Measurements from ENCODE around the gene KCNK5.

The KCNK5 gene

GRCh38 chr6:39209360-39209811 is 19.9 kb downstream of the KCNK5 start:
- H3K27me3 ChIP-seq: no peaks in the 10 kb centered on the region
- H3K9ac ChIP-seq: no peak overlapping the region
- H3K4me3 ChIP-seq: no peak overlapping the region
- H3K4me1 ChIP-seq: peaks cover 25% of the 10 kb centered on the region
- no peaks in the 10 kb centered on the region for H3K36me3 ChIP-seq
- no peaks in the 10 kb centered on the region for H4K20me1 ChIP-seq
- no peak overlapping the region for H3K27ac ChIP-seq
- TF ChIP-seq Cebpa-rat (IDR thresholded peaks at IDR 0.05): no peak
- peak overlapping the region; percentile 60 for H3K4me2 ChIP-seq
- no peaks in the 10 kb centered on the region for H3K9me3 ChIP-seq

GRCh38 chr6:39208223-39208739 is 21.0 kb downstream of the KCNK5 start:
- H3K4me2 ChIP-seq: no peak overlapping the region
- H3K9me3 ChIP-seq: no peaks in the 10 kb centered on the region
- H3K27ac ChIP-seq: no peak overlapping the region
- peaks cover 25% of the 10 kb centered on the region for H3K4me1 ChIP-seq
- H4K20me1 ChIP-seq: no peaks in the 10 kb centered on the region
- no peak overlapping the region for H3K9ac ChIP-seq
- H3K4me3 ChIP-seq: no peak overlapping the region
- no peaks in the 10 kb centered on the region for H3K27me3 ChIP-seq
- TF ChIP-seq Cebpa-rat (IDR thresholded peaks at IDR 0.05): no peak
- H3K36me3 ChIP-seq: no peaks in the 10 kb centered on the region

DNA sequence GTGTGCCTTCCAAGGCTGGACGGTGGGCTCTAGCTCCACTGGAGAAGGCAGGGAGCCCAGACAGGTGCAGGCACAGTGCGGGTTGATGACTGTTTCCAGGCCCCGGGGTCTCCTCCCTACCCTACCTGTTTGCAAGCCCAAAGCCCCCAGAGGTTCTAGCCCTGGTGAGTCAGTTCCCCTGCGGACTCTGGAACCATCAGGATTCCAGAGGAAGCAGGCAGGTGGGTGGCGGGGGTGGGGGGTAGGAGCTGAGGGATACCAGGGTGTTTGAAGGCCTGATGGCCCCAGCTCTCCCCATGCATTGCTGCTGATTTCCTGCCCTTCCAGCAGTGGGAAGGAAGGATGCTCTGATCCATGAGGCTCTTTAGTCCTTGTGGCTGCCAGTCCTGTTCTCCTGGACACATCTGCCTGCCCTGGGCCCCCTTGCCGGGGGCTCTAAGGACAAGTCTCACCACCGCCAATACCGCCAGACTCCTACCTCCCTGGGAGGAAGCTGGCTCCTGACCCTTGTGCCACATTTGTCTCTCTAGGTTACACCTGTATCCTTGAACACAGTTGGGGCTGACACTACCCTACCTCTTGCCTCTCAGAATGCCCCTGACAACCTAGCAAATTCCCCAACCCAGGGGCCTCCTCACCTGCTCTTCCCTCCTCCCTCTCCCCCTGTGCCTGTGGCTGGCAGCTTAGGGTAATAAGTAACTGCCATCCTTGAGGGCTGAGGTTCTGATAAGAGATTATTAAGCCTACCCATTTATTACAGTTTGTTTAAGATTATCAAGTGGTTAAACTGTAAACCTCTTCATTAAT is 21.7 kb downstream of the KCNK5 start:
- Histone ChIP-seq H3K9ac (no peak overlapping the region), H3K27me3 (no peaks in the 10 kb centered on the region), H3K4me1 (peaks cover 25% of the 10 kb centered on the region), H3K36me3 (no peaks in the 10 kb centered on the region), H3K27ac (no peak overlapping the region), H4K20me1 (no peaks in the 10 kb centered on the region), H3K9me3 (no peaks in the 10 kb centered on the region), H3K4me3 (no peak overlapping the region), H3K4me2 (no peak overlapping the region)
- TF ChIP-seq Cebpa-rat (IDR thresholded peaks at IDR 0.05): no peak

DNA sequence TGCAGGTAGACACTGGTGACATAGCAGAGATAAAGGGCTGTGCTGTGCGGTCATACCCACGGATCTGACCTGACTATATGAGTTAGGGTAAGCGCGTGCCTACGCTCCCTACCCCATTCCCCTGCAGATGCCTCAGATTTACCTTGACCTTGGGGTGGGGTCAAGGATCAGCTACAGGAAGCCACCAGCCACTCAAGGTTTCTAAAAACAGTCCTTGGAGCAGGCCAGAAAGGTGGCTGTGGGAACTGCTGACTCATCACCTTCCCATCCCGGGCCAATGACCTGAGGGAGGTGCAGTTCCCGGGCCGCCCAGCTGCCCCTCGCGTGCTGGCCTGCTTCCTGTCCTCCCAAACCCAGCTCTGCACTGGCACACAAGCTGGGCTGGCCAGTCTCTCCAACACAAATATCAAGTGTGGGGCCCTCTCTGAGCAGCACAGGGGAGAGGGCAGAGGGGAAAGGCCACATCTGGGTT is 23.0 kb downstream of the KCNK5 start:
- no peak overlapping the region for H3K4me2 ChIP-seq
- H3K9ac ChIP-seq: no peak overlapping the region
- no peaks in the 10 kb centered on the region for H3K27me3 ChIP-seq
- no peaks in the 10 kb centered on the region for H3K36me3 ChIP-seq
- no peaks in the 10 kb centered on the region for H4K20me1 ChIP-seq
- no peaks in the 10 kb centered on the region for H3K9me3 ChIP-seq
- H3K4me3 ChIP-seq: no peak overlapping the region
- peaks cover 24% of the 10 kb centered on the region for H3K4me1 ChIP-seq
- no peak overlapping the region for H3K27ac ChIP-seq
- TF ChIP-seq Cebpa-rat (IDR thresholded peaks at IDR 0.05): no peak

DNA sequence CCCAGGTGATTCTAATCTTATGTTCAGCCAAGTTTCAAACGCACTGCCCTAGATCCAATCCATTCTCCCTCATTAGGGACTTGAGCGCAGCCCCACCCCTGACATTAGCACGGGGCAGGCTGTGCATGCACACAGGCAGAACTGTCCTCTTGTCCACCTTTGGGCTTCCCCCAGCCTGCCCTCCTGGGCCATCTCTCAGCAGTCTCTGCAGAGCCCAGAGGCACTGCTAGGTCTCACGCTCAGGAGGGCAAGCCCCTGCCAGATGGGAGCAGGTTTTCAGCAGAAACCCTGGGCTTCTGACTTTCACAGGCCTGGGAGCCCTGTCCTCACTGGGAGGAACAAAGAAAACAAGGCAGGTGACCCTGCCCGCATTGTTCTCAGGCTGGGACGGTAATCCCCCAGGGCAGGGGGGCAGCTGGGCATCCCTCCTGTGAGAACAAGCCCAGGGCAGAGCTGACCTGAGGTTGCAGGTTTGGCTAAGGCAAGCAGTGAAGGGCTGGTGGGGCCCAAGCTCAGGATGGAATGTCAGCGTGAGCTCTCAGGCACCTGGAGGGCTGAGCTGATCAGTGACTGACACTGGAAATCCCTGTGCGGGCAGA is 24.5 kb downstream of the KCNK5 start:
- H3K27ac ChIP-seq: no peak overlapping the region
- no peaks in the 10 kb centered on the region for H3K9me3 ChIP-seq
- H3K4me3 ChIP-seq: no peak overlapping the region
- H3K9ac ChIP-seq: no peak overlapping the region
- TF ChIP-seq Cebpa-rat (IDR thresholded peaks at IDR 0.05): no peak
- no peaks in the 10 kb centered on the region for H3K36me3 ChIP-seq
- peaks cover 9% of the 10 kb centered on the region for H3K4me1 ChIP-seq
- no peak overlapping the region for H3K4me2 ChIP-seq
- H3K27me3 ChIP-seq: no peaks in the 10 kb centered on the region
- H4K20me1 ChIP-seq: no peaks in the 10 kb centered on the region

GRCh38 chr6:39204160-39204495 is 25.1 kb downstream of the KCNK5 start:
- no peak overlapping the region for H3K4me2 ChIP-seq

DNA sequence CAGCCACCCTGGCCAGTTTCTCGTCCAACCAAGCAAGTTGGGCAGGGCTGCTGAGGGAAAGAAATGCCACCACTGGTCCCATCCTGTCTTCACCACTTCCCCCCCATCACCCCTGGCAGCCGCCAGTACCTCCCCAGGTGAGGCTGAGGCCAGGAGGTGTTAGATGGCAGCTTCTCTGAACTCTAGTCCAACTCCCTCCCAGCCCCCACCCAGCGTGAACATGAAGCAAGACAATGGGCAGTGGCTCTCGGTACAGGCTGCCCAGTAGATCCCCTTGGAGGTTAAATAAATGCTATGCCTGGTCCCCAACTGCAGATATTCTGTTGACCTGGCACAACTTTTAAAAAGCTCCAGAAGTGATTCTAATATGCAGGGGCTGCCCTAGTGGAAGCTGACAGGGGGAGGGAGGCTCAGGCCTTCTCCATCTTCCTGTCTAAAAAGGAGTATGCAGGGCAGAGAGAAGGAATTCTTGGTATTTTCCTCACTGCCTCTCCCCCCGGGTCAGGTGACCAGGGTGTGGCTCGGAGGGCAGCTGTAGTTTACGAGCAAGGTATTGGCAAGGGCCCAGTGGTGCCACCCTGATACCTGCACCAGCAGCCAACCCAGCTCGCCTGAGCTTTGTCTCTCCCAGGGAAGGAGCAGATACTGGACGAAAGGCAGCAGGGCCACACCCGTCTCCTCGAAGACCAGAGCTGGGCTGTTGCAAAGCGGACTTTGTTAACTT is 25.7 kb downstream of the KCNK5 start:
- TF ChIP-seq Cebpa-rat (IDR thresholded peaks at IDR 0.05): no peak
- H4K20me1 ChIP-seq: no peaks in the 10 kb centered on the region
- H3K9ac ChIP-seq: no peak overlapping the region
- H3K9me3 ChIP-seq: no peaks in the 10 kb centered on the region
- no peak overlapping the region for H3K4me2 ChIP-seq
- peaks cover 3% of the 10 kb centered on the region; the same call in 1 of the 2 replicates for H3K27me3 ChIP-seq
- no peaks in the 10 kb centered on the region for H3K36me3 ChIP-seq
- no peaks in the 10 kb centered on the region for H3K4me1 ChIP-seq
- no peak overlapping the region for H3K27ac ChIP-seq
- H3K4me3 ChIP-seq: no peak overlapping the region

More at GRCh38 chr6:39204160-39204495, 25.1 kb downstream of the KCNK5 start:
- H3K27me3 ChIP-seq: peaks cover 3% of the 10 kb centered on the region; the same call in 1 of the 2 replicates
- TF ChIP-seq Cebpa-rat (IDR thresholded peaks at IDR 0.05): no peak
- no peak overlapping the region for H3K27ac ChIP-seq
- no peaks in the 10 kb centered on the region for H4K20me1 ChIP-seq
- H3K9me3 ChIP-seq: no peaks in the 10 kb centered on the region
- H3K36me3 ChIP-seq: no peaks in the 10 kb centered on the region
- H3K9ac ChIP-seq: no peak overlapping the region
- no peak overlapping the region for H3K4me3 ChIP-seq
- H3K4me1 ChIP-seq: peaks cover 3% of the 10 kb centered on the region

DNA sequence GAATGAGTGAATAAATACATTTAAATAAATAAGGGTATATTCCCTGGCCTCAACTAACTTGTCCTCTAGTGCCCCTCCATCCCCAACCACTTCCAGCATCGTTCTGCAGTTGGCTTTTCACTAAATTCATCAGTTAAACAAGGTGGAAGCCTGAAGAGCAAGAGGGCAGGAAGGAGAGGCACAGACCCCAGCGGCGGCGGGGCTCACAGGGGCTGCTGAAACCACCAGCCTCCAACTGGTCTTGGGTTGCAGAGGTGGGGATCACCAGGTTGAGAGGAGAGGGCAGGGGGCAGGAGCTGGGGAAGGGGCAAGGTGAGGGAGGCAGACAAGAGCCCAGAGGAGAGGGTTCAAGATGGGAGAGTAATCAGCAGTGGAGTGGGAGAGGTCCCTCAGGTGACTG is 27.1 kb downstream of the KCNK5 start:
- Histone ChIP-seq H3K36me3 (no peaks in the 10 kb centered on the region), H3K9me3 (no peaks in the 10 kb centered on the region), H3K27ac (no peak overlapping the region), H3K4me3 (no peak overlapping the region), H3K9ac (no peak overlapping the region), H3K4me2 (no peak overlapping the region), H3K4me1 (peaks cover 14% of the 10 kb centered on the region), H3K27me3 (peaks cover 3% of the 10 kb centered on the region; the same call in 1 of the 2 replicates), H4K20me1 (no peaks in the 10 kb centered on the region)
- TF ChIP-seq Cebpa-rat (IDR thresholded peaks at IDR 0.05): no peak

DNA sequence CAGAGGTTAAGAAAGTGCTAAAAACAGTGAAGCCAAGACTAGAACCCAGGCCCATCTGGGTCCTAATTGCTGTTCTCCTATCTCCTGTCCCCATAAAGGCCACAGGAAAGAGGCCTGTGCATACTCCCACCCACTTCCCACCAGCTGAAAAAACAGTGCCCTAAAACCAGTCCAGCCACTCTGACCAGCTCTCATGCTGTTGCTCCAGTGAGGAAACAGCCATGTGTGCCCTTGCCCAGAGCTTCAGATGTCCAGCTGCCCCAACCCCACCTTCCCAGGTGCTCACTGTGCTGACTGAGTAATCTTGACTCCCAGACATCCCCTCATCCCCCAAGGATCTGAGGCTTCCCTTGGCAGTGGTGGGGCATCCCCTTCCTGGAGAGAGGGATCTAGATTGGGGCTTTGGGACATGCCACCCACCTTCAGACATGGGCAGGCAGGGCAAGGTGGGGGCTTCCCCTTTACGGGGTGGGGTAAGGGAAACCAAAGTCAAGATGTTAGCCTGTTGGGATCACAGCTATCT is 28.7 kb downstream of the KCNK5 start:
- no peak overlapping the region for H3K9ac ChIP-seq
- peaks cover 22% of the 10 kb centered on the region for H3K4me1 ChIP-seq
- no peak overlapping the region for H3K27ac ChIP-seq

More for the DNA sequence above, 28.7 kb downstream of the KCNK5 start:
- H3K4me2 ChIP-seq: no peak overlapping the region
- peaks cover 10% of the 10 kb centered on the region; the same call in 1 of the 2 replicates for H3K27me3 ChIP-seq
- no peak overlapping the region for H3K4me3 ChIP-seq
- no peaks in the 10 kb centered on the region for H4K20me1 ChIP-seq
- H3K9me3 ChIP-seq: no peaks in the 10 kb centered on the region
- H3K36me3 ChIP-seq: no peaks in the 10 kb centered on the region
- no peak for TF ChIP-seq Cebpa-rat (IDR thresholded peaks at IDR 0.05)

Measured in BLaER1 (cell line).